Stomach (tissue), 4 donors: Measurements from ENCODE around the gene SPINT3.

Experiments used
- CTCF ChIP-seq, 7 experiments: fragments of 450-650 bp in 4 of 7; fragments of 200-600 bp in 3 of 7; sonication (generic) in 3 of 7; IDR thresholded peaks; one replicate each; pipeline ENCODE4 v1.5.1; 2016 to 2019; ENCODE audit warnings: antibody characterized with exemption in 7 of 7, control low read depth in 2 of 7, mild to moderate bottlenecking in 1 of 7
- EP300 ChIP-seq: sonication (generic); formaldehyde crosslinking; IDR thresholded peaks from one replicate; pipeline ENCODE4 v1.6.1; 2017; ENCODE audit warnings: antibody characterized with exemption
- POLR2AphosphoS5 ChIP-seq, 3 donors: sonication (generic); formaldehyde crosslinking; IDR thresholded peaks; one replicate each; pipeline ENCODE4 v1.6.1; 2016; ENCODE audit warnings: antibody characterized with exemption in 3 of 3

- TF ChIP-seq CTCF (IDR thresholded peaks at IDR 0.05) (no peak), EP300 (no peak), POLR2AphosphoS5 (IDR thresholded peaks at IDR 0.05) (no peak)
Observed at GRCh38 chr20:45518282-45518681, 2.9 kb upstream of the SPINT3 start.
